Measurements from ENCODE around the gene KRTAP4-5. TPM values are rescaled to one million over a fixed set of nuclear protein-coding genes. Genes with fewer than 3 reads are reported as not detected.
"Not testable (repeated sequence)": the region's sequence is repeated elsewhere in the genome, so short reads cannot be mapped to it uniquely, and the experiment has no call there.

The KRTAP4-5 gene
- total RNA-seq, 1 donor from 2014 or later: not detected

DNA sequence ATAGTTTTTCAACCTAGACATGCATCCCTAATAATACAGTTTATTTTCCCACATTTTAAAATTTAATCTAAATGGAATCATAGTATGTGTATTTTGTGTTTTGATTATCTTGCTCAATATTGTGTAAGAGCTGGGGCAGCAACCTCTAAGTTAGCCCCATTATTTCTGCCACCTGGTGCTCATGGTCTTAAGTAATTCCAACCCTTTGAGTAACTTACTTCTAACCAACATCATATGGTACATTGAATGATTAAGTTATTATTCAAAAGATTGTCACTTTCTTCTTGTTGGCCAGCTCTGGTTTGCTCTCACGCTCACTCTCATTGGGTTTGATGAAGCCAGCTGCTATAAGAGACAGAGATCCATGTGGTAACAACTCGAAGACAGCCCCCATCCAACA, 22.3 kb upstream of the KRTAP4-5 start:
- Mint-ChIP-seq H3K4me1 (peaks cover 2% of the 10 kb centered on the region), H3K4me3 (no peak overlapping the region), H3K27ac (no peak overlapping the region), H3K27me3 (ENCODE audit: low read depth) (peaks cover 5% of the 10 kb centered on the region), H3K9me3 (no peaks in the 10 kb centered on the region), H3K36me3 (no peaks in the 10 kb centered on the region)
- DNase-seq (ENCODE audit: low spot score in 2 of 2, unreplicated experiment in 2 of 2): no peak
- TF ChIP-seq, protein P1, sequence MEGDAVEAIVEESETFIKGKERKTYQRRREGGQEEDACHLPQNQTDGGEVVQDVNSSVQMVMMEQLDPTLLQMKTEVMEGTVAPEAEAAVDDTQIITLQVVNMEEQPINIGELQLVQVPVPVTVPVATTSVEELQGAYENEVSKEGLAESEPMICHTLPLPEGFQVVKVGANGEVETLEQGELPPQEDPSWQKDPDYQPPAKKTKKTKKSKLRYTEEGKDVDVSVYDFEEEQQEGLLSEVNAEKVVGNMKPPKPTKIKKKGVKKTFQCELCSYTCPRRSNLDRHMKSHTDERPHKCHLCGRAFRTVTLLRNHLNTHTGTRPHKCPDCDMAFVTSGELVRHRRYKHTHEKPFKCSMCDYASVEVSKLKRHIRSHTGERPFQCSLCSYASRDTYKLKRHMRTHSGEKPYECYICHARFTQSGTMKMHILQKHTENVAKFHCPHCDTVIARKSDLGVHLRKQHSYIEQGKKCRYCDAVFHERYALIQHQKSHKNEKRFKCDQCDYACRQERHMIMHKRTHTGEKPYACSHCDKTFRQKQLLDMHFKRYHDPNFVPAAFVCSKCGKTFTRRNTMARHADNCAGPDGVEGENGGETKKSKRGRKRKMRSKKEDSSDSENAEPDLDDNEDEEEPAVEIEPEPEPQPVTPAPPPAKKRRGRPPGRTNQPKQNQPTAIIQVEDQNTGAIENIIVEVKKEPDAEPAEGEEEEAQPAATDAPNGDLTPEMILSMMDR (IDR thresholded peaks at IDR 0.05; ENCODE audit: unreplicated experiment): no peak

DNA sequence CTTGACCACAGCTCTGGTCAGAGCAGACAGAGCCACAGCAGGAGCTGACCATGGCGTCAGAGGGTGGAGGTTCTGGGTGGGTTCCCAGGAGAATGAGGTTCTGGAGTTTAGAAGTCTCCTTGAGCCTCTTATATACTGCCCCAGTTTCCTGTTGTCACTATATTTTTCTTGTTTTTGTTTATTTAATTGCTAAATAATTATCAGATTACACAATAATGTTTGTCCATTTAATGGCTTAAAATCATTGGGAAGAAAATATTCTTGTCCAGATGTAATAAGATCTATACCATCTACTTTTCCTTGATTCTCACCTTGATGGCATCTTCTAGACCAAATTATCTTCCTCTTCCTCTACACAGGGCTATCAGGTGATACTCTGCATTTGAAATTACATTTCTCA, 18.5 kb upstream of the KRTAP4-5 start, which contains the start of gene KRTAP4-3:
Gene KRTAP4-3 (minus strand): TSS at position 101 of the 400 bp plus-strand sequence. CDS start 49 bp downstream, at position 52.
- Mint-ChIP-seq H3K27me3 (ENCODE audit: low read depth) (peaks cover 5% of the 10 kb centered on the region), H3K9me3 (no peaks in the 10 kb centered on the region), H3K4me3 (no peak within 1 kb of the TSS), H3K27ac (no peak within 1 kb of the TSS), H3K36me3 (no peaks in the 10 kb centered on the region), H3K4me1 (no peaks in the 10 kb centered on the region)
- TF ChIP-seq, protein P1 (IDR thresholded peaks at IDR 0.05; ENCODE audit: unreplicated experiment): no peak
- no peak for DNase-seq (ENCODE audit: low spot score in 2 of 2, unreplicated experiment in 2 of 2)

DNA sequence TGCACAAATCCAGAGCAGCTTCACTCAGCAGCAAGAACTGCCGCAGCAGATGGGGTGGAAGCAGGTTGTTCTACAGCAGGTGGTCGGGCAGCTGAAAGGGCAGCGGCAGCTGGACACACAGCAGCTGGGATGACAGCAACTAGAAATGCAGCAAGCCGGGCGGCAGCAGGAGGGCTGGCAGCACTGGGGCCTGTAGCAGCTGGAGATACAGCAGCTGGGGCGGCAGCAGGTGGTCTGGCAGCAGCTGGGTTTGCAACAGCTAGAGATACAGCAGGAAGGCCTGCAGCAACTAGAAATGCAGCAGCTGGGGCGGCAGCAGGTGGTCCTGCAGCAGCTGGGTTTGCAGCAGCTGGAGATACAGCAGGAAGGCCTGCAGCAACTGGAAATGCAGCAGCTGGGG, 17.9 kb upstream of the KRTAP4-5 start:
- Mint-ChIP-seq H3K27ac (no peak overlapping the region), H3K36me3 (no peaks in the 10 kb centered on the region), H3K27me3 (ENCODE audit: low read depth) (peaks cover 5% of the 10 kb centered on the region), H3K4me3 (no peak overlapping the region), H3K4me1 (no peaks in the 10 kb centered on the region), H3K9me3 (no peaks in the 10 kb centered on the region)
- TF ChIP-seq, protein P1 (IDR thresholded peaks at IDR 0.05; ENCODE audit: unreplicated experiment): no peak
- no peak for DNase-seq (ENCODE audit: low spot score in 2 of 2, unreplicated experiment in 2 of 2)

DNA sequence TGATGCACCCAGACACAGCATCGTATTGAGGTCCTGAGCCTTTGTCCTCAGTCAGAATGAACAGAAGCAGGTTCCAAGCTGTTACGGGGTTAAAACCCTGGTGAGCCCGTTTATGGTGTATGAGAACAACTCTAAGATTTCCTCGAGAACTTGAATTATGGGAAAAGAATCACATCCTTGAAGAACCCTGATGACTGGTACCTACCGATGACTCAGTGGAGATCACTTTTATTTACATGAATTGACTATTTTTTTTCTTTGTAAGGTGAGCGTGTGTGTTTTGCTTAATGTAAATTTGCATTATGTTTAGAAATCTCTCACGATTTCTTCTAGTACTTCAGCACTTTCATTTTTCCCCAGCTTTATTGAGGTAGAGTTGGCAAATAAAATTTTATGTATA, 14.2 kb upstream of the KRTAP4-5 start:
- H3K4me3 Mint-ChIP-seq: no peak overlapping the region
- peaks cover 3% of the 10 kb centered on the region for H3K27me3 Mint-ChIP-seq (ENCODE audit: low read depth)
- H3K36me3 Mint-ChIP-seq: no peaks in the 10 kb centered on the region
- no peaks in the 10 kb centered on the region for H3K9me3 Mint-ChIP-seq
- TF ChIP-seq, protein P1 (IDR thresholded peaks at IDR 0.05; ENCODE audit: unreplicated experiment): no peak
- H3K4me1 Mint-ChIP-seq: no peaks in the 10 kb centered on the region
- DNase-seq (ENCODE audit: low spot score in 2 of 2, unreplicated experiment in 2 of 2): no peak
- H3K27ac Mint-ChIP-seq: no peak overlapping the region

DNA sequence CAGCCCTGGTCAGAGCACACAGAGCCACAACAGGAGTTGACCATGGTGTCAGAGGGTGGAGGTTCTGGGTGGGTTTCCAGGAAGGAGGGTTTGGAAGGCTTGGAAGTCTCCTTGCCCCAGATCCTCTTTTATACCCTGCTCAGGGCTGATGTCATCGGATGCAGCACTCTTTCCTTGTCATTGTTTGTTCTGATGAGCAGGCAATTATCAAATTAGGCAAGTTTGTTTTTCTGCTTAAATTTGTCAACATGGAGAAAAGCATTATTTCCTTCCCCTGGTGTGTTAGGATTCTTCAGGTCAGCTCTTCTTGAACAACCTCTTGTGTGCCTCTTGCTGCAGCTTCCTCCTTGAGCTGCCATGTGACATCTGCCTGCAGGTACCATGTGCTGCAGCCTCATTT, 11.0 kb upstream of the KRTAP4-5 start, which contains the start of gene KRTAP4-4:
Gene KRTAP4-4 (minus strand): TSS at position 101 of the 400 bp plus-strand sequence. CDS start 57 bp downstream, at position 44.
- Mint-ChIP-seq H3K27ac (no peak within 1 kb of the TSS), H3K4me1 (no peaks in the 10 kb centered on the region), H3K27me3 (ENCODE audit: low read depth) (no peaks in the 10 kb centered on the region), H3K9me3 (peaks cover 2% of the 10 kb centered on the region), H3K4me3 (no peak within 1 kb of the TSS), H3K36me3 (no peaks in the 10 kb centered on the region)
- TF ChIP-seq, protein P1 (IDR thresholded peaks at IDR 0.05; ENCODE audit: unreplicated experiment): no peak
- no peak for DNase-seq (ENCODE audit: low spot score in 2 of 2, unreplicated experiment in 2 of 2)

DNA sequence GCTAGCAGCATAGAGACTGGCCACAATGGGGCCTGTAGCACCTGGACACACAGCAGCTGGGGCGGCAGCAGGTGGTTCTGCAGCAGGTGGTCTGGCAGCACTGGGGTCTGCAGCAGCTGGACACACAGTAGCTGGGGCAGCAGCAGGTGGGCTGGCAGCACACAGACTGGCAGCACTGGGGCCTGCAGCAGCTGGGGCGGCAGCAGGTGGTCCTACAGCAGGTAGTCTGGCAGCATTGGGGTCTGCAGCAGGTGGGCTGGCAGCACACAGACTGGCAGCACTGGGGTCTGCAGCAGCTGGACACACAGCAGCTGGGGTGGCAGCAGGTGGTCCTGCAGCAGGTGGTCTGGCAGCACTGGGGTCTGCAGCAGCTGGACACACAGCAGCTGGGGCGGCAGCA, 10.6 kb upstream of the KRTAP4-5 start:
- not testable (repeated sequence) for H3K27ac Mint-ChIP-seq; H3K36me3 Mint-ChIP-seq; H3K4me3 Mint-ChIP-seq; H3K9me3 Mint-ChIP-seq; H3K27me3 Mint-ChIP-seq (ENCODE audit: low read depth); H3K4me1 Mint-ChIP-seq; DNase-seq (ENCODE audit: low spot score in 2 of 2, unreplicated experiment in 2 of 2)
